Right lobe of liver (tissue), 4 donors: ENCODE results near the gene IGF1R.

ENCODE experiments used
- POLR2A ChIP-seq: fragments of 450-650 bp; IDR thresholded peaks from one replicate; pipeline ENCODE4 v1.6.1; 2017; ENCODE audit warnings: antibody characterized with exemption, mild to moderate bottlenecking
- TF ChIP-seq, protein P1 (sequence below), 4 donors: fragments of 200-600 bp in 3 of 4; fragments of 450-650 bp in 1 of 4; IDR thresholded peaks; one replicate each; pipeline versions ENCODE4 v1.5.1 to v1.8.0; 2016 to 2022; ENCODE audit warnings: antibody characterized with exemption in 4 of 4, mild to moderate bottlenecking in 2 of 4
- donor health status: DM: no; HTN: no; CAD: no.
- donor health status: DM: no; HTN: no; CAD: no.
- donor health status: DM: no; HTN: yes; CAD: no.

GRCh38 chr15:98760112-98760826 is 111.9 kb downstream of the IGF1R start:
- TF ChIP-seq, protein P1, sequence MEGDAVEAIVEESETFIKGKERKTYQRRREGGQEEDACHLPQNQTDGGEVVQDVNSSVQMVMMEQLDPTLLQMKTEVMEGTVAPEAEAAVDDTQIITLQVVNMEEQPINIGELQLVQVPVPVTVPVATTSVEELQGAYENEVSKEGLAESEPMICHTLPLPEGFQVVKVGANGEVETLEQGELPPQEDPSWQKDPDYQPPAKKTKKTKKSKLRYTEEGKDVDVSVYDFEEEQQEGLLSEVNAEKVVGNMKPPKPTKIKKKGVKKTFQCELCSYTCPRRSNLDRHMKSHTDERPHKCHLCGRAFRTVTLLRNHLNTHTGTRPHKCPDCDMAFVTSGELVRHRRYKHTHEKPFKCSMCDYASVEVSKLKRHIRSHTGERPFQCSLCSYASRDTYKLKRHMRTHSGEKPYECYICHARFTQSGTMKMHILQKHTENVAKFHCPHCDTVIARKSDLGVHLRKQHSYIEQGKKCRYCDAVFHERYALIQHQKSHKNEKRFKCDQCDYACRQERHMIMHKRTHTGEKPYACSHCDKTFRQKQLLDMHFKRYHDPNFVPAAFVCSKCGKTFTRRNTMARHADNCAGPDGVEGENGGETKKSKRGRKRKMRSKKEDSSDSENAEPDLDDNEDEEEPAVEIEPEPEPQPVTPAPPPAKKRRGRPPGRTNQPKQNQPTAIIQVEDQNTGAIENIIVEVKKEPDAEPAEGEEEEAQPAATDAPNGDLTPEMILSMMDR (IDR thresholded peaks at IDR 0.05), result no peak
- TF ChIP-seq POLR2A, result no peak
